GM06990 (cell line): ENCODE results near the gene GCSAM.

Experiments used
- DNase-seq: peaks from one replicate; pipeline ENCODE4 v3.0.0-alpha.2; 2011; ENCODE audit not compliant: insufficient read length; ENCODE audit errors: extremely low read depth
- H3K27me3 ChIP-seq: replicated peaks from 2 replicates; pipeline ENCODE4 v1.6.0; 2011; ENCODE audit warnings: low read length; ENCODE audit not compliant: control insufficient read depth, insufficient read depth
- H3K36me3 ChIP-seq: 2 replicates; pipeline ENCODE4 v1.5.1; 2011; ENCODE audit warnings: low read length; ENCODE audit not compliant: control insufficient read depth, insufficient read depth
- H3K4me3 ChIP-seq: replicated peaks from 2 replicates; pipeline ENCODE4 v1.5.1; 2011; ENCODE audit warnings: low read depth, mild to moderate bottlenecking, control low read depth, low read length
- TF ChIP-seq, protein P1 (sequence below): IDR thresholded peaks from 2 replicates; pipeline ENCODE4 v1.5.1; 2011; ENCODE audit warnings: low read length, control low read depth, mild to moderate bottlenecking, inconsistent platforms; ENCODE audit not compliant: insufficient read depth, poor library complexity, severe bottlenecking

GCSAM gene

DNA sequence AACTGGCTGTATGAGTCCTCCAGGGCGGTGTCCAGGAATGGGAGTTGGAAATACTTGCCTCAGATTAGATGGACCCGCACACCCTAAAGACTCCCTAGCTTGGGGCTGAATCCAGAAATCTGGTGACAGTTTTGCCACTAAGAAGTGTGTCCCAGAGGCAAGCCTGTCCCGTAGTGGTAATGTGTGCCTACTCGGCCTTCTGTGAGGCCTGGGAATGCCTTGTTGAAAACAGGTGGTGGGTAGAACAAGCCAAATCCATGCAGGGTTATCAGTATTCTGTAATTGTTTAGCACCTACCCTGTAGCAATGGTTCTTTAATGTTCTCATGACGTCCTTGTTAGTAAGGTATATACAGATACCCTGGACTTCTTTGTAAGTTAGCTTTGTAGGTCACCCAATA is 45.3 kb downstream of the GCSAM start:
- TF ChIP-seq, protein P1, sequence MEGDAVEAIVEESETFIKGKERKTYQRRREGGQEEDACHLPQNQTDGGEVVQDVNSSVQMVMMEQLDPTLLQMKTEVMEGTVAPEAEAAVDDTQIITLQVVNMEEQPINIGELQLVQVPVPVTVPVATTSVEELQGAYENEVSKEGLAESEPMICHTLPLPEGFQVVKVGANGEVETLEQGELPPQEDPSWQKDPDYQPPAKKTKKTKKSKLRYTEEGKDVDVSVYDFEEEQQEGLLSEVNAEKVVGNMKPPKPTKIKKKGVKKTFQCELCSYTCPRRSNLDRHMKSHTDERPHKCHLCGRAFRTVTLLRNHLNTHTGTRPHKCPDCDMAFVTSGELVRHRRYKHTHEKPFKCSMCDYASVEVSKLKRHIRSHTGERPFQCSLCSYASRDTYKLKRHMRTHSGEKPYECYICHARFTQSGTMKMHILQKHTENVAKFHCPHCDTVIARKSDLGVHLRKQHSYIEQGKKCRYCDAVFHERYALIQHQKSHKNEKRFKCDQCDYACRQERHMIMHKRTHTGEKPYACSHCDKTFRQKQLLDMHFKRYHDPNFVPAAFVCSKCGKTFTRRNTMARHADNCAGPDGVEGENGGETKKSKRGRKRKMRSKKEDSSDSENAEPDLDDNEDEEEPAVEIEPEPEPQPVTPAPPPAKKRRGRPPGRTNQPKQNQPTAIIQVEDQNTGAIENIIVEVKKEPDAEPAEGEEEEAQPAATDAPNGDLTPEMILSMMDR = no peak

DNA sequence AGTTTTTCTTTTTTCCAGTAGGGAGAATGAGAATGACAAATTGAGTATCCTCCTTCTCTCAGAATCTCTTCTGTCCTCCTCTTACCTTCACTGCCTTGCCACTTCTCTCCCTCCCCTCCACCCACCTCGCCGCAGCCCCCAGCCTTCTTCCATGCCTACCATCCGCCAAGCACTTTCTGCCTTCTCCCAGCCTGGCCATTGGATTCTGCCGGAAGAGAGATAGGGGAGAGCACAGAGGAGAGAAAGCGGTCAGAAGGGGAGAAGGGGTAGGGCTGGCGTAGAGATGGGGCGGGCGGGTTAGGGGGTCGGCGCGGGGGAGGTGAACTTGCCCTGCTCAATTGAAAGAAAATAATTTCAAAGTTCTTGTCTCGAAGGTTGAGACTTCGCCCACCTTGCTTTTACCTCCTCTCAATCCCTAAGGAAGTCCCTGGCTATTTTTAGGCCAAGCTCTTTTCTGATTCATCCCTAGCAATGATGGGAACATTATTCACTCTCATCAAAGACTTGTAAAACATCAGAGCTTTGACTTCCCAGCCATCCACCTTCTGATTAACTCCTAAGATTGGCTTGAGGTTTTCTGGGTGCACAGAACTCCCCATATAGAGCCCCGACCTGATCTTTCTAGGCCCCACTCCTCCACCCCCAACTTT is 46.0 kb downstream of the GCSAM start:
- H3K36me3 ChIP-seq = no peaks in the 10 kb centered on the region
- no peaks in the 10 kb centered on the region for H3K27me3 ChIP-seq
- TF ChIP-seq, protein P1 = no peak
- DNase-seq = no peak
- peak overlapping the region; percentile 66 for H3K4me3 ChIP-seq

More for the DNA sequence above, 45.3 kb downstream of the GCSAM start:
- H3K36me3 ChIP-seq = no peaks in the 10 kb centered on the region
- H3K27me3 ChIP-seq = no peaks in the 10 kb centered on the region
- DNase-seq = no peak
- no peak overlapping the region for H3K4me3 ChIP-seq

DNA sequence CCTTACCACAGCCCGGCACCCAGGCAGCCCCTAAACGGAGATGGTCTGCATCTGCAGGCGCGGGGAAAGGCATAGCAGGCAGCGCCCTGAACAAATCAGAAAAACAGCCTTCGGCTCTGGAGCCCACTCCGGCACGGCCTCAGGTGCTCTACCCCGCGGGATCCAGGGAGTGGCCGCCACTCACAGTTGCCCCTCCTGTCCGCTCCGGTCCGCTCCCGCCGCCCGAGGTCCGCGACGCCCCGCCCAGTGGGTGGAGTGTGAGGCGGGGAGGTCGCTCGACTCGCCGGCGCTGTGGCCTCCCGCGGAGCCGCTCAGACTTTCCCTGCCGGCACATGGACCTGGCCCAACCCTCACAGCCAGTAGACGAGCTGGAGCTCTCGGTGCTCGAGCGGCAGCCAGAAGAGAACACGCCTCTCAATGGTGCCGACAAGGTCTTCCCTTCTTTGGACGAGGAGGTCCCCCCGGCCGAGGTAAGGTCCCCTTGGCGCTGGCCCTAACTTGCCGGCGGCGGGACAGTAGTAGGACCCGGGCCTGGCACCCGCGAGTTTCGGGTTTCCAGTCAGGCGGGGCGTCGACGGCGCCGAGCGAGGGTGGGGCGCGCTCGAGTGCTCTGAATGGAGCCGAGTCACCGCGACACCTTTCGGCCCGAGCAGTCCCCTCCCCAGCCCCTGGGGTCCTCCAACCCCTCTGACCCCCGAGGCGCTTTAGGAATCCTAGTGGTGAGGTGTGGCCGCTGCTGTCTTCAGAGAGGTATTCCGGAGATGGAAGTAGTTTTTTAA is 46.8 kb downstream of the GCSAM start, which contains the start of gene C3orf52:
Gene C3orf52, plus strand, starts transcription at position 314 of the 779 bp plus-strand sequence. Its CDS starts 19 bp downstream, at position 333.
- TF ChIP-seq, protein P1 = no peak
- H3K4me3 ChIP-seq = peak within 1 kb of the TSS; percentile 66

DNA sequence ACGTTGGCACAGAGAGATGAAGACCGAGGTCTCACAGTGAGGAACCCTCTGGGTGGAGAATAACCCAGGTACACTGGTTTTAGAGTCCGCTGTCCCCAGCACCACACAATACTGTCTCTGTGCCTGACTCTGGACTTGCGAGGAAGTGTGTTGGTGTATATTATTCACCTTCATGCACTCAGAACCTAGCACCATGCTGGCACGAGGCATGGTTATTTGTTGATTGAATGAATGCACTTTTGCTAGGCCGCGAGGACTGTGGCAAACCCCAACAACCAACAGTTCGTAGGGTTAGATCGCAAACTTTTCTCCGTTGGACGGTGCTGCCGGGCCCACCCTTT is 47.3 kb downstream of the GCSAM start:
- DNase-seq = no peak
- peak overlapping the region; percentile 66 for H3K4me3 ChIP-seq

More for the DNA sequence above, 46.8 kb downstream of the GCSAM start, which contains the start of gene C3orf52:
- DNase-seq = peak; percentile 66
- Histone ChIP-seq H3K36me3 (no peaks in the 10 kb centered on the region), H3K27me3 (no peaks in the 10 kb centered on the region)

DNA sequence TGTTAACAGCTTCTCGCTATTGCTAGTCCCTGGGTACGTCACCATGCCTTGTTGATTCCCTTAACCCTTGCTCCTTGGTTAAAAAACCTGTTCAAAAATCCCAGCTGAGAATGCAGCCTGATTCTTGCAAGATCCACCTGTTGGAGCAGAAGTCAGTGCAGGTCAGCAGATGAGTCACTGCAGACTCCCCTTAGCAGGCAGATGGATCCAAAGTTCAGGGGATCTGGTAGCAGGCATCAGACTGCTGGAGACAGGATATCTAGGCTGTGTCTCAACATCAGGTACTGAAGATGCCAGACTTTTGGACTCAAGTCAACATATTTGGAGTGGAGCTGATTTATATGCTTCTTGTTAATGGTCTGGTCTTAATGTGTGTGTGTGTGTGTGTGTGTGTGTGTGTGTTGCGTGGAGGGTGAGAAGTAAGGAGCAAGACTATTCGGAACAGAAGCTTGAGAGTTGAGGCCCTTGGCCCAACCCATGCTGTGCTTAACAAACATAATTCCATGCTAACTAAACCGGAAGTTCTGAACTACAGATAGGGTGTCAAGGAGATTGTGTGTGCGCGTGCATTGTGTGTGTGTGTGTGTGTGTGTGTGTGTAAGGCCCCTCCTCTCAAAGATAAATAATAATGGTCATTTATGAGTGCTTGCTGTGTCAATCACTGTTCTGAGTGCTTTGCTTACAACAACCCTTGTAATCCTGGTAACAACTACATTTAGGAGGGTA is 47.9 kb downstream of the GCSAM start:
- TF ChIP-seq, protein P1 = no peak
- Histone ChIP-seq H3K4me3 (no peak overlapping the region), H3K27me3 (no peaks in the 10 kb centered on the region), H3K36me3 (no peaks in the 10 kb centered on the region)
- no peak for DNase-seq

More for the DNA sequence above, 47.3 kb downstream of the GCSAM start:
- Histone ChIP-seq H3K36me3 (no peaks in the 10 kb centered on the region), H3K27me3 (no peaks in the 10 kb centered on the region)
- TF ChIP-seq, protein P1 = no peak
